ENCODE results near the gene NR1D2. TPM values are rescaled to one million over a fixed set of nuclear protein-coding genes. Genes with fewer than 3 reads are reported as not detected.

NR1D2 gene
- total RNA-seq, 1 experiment from 2014 or later: 8.7 TPM

- no peak overlapping the region for H3K27ac ChIP-seq (ENCODE audit: low read depth, low read length, poor library complexity, severe bottlenecking)
- H3K36me3 ChIP-seq (ENCODE audit: insufficient read depth, low read length, poor library complexity, severe bottlenecking): peaks cover 29% of the 10 kb centered on the region
- ChIA-PET POLR2A (ENCODE audit: low non-redundant PET) (no interaction called here), CTCF (no interaction called here)
- no peak for TF ChIP-seq CTCF (conservative IDR thresholded peaks at IDR 0.05; ENCODE audit: low read depth, low read length)
- no peak for TF ChIP-seq EZH2 (IDR thresholded peaks at IDR 0.05; ENCODE audit: borderline replicate concordance, low read depth, low read length, poor library complexity, severe bottlenecking)
- no peaks in the 10 kb centered on the region for H3K9me3 ChIP-seq (ENCODE audit: low read depth, low read length, poor library complexity, severe bottlenecking)
- peaks cover 10% of the 10 kb centered on the region for H3K4me1 ChIP-seq (ENCODE audit: insufficient read depth, low read length, poor library complexity, severe bottlenecking)
- intact Hi-C loops (cut with micrococcal nuclease; ENCODE audit: unreplicated experiment): loop anchor here (10.0 kb wide), 1 partner anchor 321 kb away; no protein-coding TSS in a partner anchor
- no peak for DNase-seq (ENCODE audit: low spot score)
- BruUV-seq (replicated peaks): no TSS peak
- H3K27me3 ChIP-seq (replicated peaks; ENCODE audit: insufficient read depth, low read depth, low read length, poor library complexity): no peaks in the 10 kb centered on the region
- peak overlapping the region; percentile 87 for H3K4me3 ChIP-seq (ENCODE audit: low read depth, low read length, poor library complexity, severe bottlenecking)
Measured at GRCh38 chr3:23913873-23914743, 31.0 kb upstream of the NR1D2 start.

GRCh38 chr3:23915537-23916108 lies 29.5 kb upstream of the NR1D2 start:
- peak; percentile 66 for DNase-seq (ENCODE audit: low spot score)
- no TSS peak for BruUV-seq (replicated peaks)
- Histone ChIP-seq H3K27me3 (replicated peaks; ENCODE audit: insufficient read depth, low read depth, low read length, poor library complexity) (no peaks in the 10 kb centered on the region), H3K4me1 (ENCODE audit: insufficient read depth, low read length, poor library complexity, severe bottlenecking) (peaks cover 10% of the 10 kb centered on the region), H3K4me3 (ENCODE audit: low read depth, low read length, poor library complexity, severe bottlenecking) (peak overlapping the region; percentile 87), H3K36me3 (ENCODE audit: insufficient read depth, low read length, poor library complexity, severe bottlenecking) (peaks cover 31% of the 10 kb centered on the region), H3K27ac (ENCODE audit: low read depth, low read length, poor library complexity, severe bottlenecking) (peak overlapping the region; percentile 92), H3K9me3 (ENCODE audit: low read depth, low read length, poor library complexity, severe bottlenecking) (no peaks in the 10 kb centered on the region)
- intact Hi-C loops (cut with micrococcal nuclease; ENCODE audit: unreplicated experiment): loop anchor here (2.0 to 10.0 kb wide), 2 partner anchors 75 to 319 kb away; no protein-coding TSS in a partner anchor
- ChIA-PET CTCF (interaction anchor here (1.2 kb wide), 1 partner anchor 27 kb away, joined by 3 read pairs; no protein-coding TSS in a partner anchor), POLR2A (ENCODE audit: low non-redundant PET) (no interaction called here)
- TF ChIP-seq EZH2 (IDR thresholded peaks at IDR 0.05; ENCODE audit: borderline replicate concordance, low read depth, low read length, poor library complexity, severe bottlenecking) (no peak), CTCF (conservative IDR thresholded peaks at IDR 0.05; ENCODE audit: low read depth, low read length) (no peak)

GRCh38 chr3:23916152-23916885 lies 28.8 kb upstream of the NR1D2 start:
- TF ChIP-seq CTCF (conservative IDR thresholded peaks at IDR 0.05; ENCODE audit: low read depth, low read length) (no peak), EZH2 (IDR thresholded peaks at IDR 0.05; ENCODE audit: borderline replicate concordance, low read depth, low read length, poor library complexity, severe bottlenecking) (no peak)
- TSS peak; percentile 49 for BruUV-seq (replicated peaks)
- CTCF ChIA-PET: interaction anchor here (0.6 to 1.2 kb wide), 2 partner anchors 28 to 302 kb away, joined by 3 read pairs; no protein-coding TSS in a partner anchor
- no peaks in the 10 kb centered on the region for H3K9me3 ChIP-seq (ENCODE audit: low read depth, low read length, poor library complexity, severe bottlenecking)
- peak overlapping the region; percentile 87 for H3K4me3 ChIP-seq (ENCODE audit: low read depth, low read length, poor library complexity, severe bottlenecking)
- H3K4me1 ChIP-seq (ENCODE audit: insufficient read depth, low read length, poor library complexity, severe bottlenecking): peaks cover 10% of the 10 kb centered on the region
- no peak for DNase-seq (ENCODE audit: low spot score)
- H3K27me3 ChIP-seq (replicated peaks; ENCODE audit: insufficient read depth, low read depth, low read length, poor library complexity): no peaks in the 10 kb centered on the region
- H3K36me3 ChIP-seq (ENCODE audit: insufficient read depth, low read length, poor library complexity, severe bottlenecking): peaks cover 36% of the 10 kb centered on the region
- POLR2A ChIA-PET (ENCODE audit: low non-redundant PET): interaction anchor here (0.6 to 1.0 kb wide), 8 partner anchors 11 to 1540 kb away, joined by 3 to 20 read pairs (median 4); no protein-coding TSS in a partner anchor
- intact Hi-C loops (cut with micrococcal nuclease; ENCODE audit: unreplicated experiment): loop anchor here (2.0 to 10.0 kb wide), 2 partner anchors 74 to 318 kb away; no protein-coding TSS in a partner anchor
- H3K27ac ChIP-seq (ENCODE audit: low read depth, low read length, poor library complexity, severe bottlenecking): peak overlapping the region; percentile 92

Data from A673 (cell line).